EH (cell line): Measurements from ENCODE around the gene TINCR.
"Not testable (repeated sequence)": the region's sequence is repeated elsewhere in the genome, so short reads cannot be mapped to it uniquely, and the experiment has no call there.

Experiments
- DNase-seq: peaks from one replicate; pipeline ENCODE4 v3.0.0-alpha.2; 2015; ENCODE audit warnings: low read depth

TINCR gene

DNA sequence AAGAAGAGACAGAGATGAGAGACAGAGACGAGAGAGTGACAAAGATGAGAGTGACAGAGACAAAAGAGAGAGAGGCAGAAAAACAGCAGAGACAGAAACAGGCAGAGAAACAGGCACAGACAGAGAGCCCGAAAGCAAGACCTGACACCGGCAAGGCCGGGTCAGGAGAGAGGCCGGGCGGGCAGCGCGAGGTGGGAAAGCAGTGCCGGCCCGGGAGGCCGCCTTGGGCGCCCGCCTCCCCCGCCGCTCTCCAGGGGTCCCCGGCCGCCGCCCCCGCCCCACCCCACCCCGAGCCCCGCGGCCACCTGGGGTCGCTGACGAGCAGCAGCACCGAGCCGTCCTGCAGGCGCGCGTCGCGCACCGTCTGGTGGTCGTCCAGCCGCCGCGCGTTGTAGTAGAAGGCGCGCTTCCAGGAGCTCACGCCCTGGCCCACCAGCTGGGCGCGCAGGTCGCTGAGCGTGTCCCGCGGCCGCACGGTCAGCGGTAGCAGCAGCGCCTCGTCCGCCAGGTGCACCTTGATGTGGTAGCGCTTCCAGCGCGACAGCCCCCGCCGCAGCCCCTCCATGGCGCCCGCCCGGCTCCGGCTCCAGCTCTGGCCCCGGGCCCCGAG, at the start of gene TINCR:
TSS of gene TINCR (minus strand) at position 594 of the 610 bp plus-strand sequence.
- no peak for DNase-seq

DNA sequence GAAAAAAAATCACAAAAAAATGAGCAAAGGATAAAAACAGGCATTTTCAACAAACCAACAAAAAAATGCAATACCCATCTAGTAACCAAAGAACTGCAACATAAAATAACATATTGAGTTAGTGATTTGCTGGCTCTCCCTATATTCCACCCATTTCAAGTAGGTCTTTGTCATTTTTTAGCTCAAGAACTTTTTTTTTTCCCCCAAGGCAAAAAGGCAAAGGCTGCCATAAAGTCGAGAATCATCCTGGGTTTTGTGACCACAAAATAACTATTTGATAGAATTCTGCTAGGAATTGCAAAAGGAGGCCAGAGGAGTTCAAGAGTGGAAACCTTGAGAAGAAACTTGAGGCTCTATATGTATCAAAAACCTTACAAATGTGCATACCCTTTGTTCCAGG, 49.3 kb upstream of the TINCR start:
- DNase-seq: no peak

DNA sequence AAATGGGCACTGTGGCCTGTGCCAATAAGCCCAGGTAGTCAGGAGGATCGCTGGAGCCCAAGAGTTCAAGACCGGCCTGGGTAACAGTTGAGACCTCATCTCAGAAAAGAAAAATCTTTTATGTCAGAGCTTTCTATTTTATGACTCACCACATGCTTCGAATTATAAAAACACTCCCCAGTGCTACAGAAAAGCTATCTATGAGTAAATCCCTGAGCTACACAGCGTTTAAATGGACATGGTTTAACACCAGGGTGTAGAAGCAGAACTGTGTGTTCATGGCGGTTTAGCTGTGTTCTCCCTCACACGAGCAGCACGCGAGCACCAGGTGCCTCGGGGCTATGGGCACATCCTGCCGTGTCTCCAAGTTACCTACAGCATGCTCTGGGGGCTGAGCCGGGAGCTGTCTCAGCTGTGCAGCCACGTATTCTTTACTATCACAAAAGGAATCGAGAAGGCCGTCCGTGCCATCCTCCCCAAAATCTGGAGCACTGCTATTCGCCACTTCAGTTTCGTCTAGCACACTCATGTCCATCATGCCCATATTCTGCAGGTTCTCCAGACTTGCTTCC, 48.1 kb upstream of the TINCR start:
- DNase-seq: peak; percentile 62

DNA sequence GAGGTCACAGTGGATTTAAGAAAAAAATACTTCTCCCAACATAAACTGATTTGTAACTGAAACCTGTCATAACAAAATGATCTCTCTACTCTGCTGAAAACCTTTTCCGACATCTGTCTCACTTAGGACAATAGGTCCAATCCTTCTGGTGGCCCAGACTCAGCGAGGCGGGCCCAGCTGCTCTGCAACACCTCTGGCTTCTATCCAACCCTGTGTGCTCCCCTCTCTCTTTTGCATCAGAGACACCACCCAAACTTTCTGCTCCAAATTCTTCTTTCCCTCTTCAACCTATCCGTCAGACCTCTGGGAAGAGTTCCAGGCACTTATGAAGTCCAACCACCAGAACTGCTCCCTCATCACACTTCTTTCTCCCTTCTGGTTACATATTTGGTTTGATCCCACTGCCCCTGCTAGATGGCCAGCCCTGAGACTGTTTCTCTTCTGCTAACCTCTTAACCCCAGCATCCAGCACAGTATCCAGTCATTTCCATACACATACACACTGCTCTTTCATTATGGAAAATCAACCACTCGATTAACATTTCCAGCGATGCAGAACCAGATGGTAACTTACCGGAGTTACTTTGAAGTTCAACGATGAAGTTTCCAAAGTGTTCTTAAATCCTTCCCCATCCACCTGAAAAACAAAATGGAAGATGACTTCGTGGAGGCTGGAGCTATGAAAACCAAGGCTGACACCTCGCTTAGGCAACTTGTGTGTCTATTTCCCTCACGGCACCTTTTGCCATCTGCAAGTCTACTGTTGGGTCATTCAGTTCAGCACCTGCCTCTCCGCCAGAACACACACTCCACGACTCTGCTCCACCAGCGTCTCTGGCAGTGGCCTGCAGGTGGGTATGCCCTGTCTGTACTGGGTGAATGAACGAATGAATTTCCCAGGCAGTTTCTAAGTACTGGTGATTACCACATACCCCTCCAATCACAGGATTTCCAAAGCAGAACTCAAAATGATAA, 45.4 kb upstream of the TINCR start:
- no peak for DNase-seq

DNA sequence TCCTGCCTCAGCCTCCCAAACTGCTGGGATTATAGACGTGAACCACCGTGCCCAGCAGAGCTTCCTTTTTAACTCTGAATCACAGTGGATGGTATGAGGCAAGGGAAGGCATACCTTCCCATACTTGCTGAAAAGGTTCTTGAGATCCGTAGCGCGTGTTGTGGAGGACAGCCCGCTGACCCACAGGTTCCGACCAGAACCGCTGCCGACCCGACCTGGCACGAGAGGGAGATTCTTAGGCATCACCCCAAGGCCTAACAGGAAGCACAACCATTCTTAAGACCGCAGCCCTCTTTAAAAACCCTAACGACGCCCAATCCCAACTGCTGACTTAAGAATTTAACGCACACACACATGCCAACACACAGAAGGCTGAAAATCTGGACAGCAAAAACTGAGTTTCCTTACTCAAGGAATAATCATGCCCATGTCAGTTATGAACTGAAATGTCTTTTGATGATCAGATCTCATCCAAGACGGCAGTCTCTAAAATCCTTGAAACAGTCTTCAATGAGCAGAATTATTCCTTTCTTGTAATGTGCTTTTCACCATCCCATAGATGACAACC, 42.2 kb upstream of the TINCR start:
- no peak for DNase-seq

DNA sequence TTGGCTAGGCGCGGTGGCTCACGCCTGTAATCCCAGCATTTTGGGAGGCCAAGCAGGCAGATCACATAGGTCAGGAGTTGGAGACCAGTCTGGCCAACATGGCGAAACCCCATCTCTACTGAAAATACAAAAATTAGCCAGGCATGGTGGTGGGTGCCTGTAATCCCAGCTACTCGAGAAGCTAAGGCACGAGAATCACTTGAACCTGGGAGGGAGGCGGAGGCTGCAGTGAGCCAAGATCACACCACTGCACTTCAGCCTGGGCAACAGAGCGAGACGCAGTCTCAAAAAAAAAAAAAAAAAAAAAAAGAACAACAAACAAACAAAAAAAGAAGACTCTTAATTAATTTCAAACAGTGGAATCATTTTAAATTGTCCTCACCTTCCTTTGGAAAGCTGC, 41.0 kb upstream of the TINCR start:
- not testable (repeated sequence) for DNase-seq

DNA sequence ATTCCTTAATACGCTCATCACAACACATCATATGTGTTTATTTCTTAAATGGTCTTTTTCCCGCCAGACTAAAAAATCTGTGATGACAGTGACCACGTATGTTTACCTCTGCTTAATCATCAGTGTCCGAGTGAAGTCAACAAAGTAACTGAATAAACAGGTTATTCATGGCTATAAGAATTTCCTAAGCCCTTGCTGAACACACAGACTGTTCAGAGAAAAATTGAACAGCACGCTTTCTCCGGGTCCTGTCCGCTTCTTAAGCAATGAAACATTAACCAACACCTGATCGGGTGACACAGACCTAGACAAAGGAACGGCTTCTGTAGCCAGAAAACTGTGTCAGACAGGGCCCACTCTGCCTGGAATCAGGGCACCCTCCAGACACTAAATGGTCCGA, 40.5 kb upstream of the TINCR start:
- DNase-seq: no peak

DNA sequence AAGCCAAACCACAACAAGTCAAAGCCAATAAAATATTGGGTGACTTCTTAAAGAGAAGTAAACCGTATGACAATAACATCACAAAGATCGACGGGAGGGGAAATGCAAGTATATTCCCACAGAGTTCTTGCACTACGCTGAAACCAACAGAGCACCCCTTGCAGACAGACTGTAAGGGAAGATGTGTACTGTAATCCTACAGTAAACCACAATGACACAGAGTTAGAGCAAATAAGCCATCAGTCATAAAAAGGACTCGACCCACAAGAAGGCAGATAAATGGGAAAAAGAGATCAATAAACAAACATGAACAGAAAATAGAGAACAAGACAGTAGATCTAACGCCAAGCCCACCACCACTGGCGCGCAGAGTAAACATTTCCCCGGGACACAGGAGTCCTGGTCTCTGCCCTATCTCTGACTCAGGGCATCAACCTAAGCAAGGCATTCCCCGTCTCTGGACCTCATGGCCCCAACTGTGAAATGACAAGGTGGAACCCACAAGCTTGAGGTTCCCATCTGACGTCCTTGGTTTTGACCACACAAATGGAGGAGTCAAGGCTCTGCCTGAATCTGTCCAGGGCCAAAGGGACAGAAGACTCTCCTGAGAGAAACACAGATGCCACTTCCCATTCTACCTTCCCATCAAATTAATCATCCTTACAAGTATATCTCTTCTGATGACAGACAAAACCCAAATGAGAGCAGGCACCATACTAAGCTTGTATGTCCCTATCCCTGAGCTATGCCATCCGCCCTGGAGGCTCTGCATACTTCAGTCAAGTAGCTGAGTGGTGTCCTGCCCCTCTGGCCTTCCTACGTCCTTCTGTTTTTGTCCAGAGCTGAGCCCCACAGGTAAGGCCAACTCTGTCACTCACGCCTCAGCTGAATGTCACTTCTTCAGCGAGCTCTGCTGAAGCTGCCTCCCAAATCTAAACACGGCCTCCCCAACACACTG, 39.8 kb upstream of the TINCR start:
- no peak for DNase-seq

DNA sequence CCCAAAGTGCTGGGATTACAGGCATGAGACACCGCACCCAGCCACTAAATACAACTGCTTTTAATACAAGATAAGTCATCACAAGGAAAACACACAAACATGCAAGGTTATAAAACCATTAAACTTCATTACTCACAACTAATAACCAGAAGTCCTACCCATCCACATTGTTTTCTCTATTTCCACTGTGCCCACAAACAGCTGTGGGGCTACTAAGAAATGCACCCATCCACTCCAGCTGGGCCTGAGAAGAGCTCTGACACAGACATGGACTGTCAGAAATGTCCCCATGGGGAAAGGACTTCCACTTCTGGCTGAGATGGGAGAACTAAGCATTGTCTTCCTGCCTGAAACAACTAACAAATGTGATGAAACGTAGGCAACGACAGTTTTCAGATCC, 37.6 kb upstream of the TINCR start:
- peak; percentile 12 for DNase-seq

DNA sequence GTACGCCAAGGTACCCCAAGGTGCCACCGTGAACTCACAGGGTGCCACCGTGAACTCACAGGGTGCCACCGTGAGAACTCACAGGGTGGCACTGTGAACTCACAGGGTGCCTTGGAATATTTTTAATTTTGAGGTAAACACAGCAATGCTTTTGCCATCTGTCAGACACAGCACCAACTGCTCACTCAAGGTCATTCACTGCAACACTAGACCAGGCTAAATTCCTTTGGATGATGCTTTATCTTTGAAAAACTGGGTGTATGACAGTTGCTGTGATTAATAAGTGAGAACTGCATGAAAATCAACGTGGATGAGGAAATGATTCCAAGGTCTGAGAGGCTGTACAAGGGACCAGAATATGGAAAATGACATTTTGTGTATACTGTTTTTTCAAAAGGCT, 35.9 kb upstream of the TINCR start:
- DNase-seq: no peak

DNA sequence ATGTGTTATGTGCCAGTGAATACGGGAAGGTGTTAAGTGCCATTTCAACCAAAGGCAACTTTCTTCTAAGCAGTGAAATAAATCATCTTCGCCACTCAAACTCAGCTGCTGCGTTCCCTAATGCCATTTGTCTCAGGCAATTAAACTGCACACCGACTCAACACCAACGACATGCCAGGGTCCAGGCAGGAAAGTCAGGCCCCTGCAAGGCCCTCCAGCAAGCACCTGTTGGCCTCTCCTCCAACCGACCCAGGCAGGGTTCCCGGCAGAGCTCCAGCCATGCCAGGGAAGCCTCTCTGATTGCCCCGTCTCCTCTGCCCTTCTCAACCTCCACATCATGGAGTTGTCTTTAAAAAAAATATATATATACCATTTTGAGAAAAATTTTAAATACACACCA, 33.0 kb upstream of the TINCR start:
- no peak for DNase-seq

DNA sequence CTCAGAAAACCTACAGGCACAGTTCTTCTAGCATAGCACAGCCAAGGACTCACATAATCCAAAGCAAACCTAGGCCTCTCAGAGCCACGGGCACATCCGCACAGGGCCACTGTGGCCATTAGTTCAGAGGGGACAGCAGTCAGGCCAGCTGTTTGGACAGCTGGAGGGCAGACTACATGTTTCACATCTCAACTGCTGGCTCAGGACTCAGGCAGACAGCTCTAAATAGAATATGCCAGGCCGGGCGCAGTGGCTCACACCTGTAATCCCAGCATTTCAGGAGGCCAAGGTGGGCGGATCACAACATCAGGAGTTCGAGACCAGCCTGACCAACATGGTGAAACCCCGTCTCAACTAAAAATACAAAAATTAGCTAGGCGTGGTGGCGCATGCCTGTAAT, 28.0 kb upstream of the TINCR start:
- DNase-seq: no peak

DNA sequence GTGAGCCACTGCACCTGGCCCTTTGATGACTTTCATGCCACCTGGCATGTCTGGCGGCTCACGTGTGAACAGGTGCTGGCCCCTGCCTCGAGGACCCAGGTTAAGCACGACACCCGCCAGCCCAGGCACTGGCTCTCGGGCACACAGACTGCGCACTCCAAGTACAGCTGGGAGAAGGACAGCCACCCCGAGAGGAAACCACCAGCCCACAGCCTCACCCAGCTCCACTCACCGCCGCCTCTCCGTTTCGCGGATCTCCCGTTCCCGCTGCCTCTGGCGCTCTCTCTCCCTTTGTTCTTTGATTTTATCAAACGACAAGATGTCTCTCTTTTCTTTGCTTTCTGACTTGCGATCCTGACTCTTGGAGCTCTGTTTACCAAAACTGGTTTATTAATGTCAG, 27.4 kb upstream of the TINCR start:
- DNase-seq: no peak

DNA sequence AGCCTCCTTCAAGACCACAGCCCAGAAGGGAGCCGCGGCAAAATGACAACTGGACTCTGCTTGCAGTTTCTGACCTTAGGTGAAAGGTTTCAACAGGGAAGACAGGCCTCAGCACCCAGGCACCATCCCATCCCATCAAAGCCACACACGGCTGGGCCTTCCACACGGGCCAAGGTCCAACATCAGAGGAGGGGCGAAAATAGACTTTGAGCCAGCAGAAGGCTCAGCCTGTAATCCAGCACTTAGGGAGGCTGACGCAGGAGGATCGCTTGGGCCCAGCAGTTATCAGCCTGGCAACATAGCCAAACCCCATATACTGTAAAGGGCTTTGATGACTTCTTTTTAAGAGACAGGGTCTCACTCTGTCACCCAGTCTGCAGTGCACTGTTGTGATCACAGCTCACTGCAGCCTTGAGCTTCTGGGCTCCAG, 26.8 kb upstream of the TINCR start:
- no peak for DNase-seq

DNA sequence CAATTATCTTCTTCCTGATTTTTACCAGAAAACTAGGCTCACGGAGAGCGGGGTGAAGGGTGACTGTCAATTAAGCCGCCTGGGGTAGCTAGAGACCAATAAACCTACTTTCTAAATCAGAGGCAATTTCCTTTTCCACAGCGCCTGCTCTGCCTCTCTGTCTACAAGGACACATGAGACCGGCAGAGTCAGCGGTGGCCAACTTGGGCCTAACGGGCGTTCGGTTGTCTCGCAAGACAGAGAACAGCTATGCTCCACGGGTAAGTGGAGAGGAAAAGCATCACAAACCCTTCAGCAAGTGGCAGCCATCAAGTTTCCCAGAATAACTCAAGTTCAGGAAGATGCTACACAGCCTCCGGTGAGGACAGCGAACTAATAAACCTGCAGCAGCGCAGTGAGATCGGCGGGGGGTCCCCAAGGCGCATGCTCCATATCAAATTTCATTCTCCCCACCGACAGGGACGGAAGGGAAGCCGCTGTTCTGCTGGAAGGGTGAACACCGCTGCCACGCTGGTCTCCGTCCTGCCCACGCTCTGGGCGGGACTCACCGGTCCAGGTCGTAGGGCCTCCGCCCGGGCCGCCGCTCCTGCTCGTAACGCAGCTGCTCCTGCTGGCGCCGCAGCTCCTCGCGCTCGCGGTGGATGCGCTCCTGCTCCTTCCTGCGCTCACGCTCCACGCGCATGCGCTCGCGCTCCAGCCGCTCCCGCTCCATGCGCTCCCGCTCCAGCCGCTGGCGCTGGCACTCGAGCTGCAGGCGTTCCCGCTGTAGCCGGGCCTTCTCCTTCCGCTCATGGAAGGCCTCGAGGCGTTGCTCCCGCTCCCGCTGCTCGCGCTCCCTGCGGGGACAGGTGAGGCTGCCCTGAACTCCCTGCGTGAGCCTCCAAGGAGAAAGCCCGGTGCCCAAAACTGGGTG, 25.8 kb upstream of the TINCR start:
- no peak for DNase-seq

DNA sequence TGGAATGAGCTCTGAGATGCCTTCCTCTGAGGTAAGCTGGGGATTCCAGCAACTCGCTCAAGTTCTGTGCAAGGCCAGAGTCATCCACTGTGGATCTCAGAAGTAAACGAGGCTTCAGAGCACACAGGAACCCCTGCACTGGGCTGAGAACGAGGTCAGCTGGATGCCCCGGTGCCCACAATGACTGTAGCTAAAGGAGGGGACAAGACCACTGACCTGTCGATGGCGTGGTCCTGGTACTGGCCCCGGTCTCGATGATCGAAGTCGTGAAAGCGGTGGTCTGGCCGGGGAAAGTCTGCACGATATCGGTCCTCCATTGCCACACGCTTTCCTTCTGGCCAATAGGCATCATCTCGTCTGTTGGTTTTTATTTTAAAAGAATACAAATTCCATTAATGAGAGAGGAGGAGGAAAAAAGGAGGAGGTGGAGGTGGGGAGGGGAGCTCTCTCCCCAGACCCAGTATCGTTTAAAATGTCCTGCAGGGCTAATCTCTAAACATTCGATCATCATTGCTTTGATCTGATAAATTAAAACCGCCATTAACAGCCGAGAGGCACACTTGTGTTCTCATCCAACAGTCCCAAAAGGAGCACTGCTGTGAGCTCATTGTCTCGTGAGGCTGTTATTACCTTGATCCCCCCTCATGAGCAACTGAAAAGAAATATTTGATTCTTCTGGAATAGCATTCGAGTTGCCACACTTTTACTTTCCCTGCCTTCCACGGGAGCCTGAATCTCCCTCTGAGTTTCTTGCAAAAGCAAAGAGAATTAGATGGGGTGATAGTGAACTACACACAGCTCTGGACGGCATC, 25.0 kb upstream of the TINCR start:
- DNase-seq: no peak

DNA sequence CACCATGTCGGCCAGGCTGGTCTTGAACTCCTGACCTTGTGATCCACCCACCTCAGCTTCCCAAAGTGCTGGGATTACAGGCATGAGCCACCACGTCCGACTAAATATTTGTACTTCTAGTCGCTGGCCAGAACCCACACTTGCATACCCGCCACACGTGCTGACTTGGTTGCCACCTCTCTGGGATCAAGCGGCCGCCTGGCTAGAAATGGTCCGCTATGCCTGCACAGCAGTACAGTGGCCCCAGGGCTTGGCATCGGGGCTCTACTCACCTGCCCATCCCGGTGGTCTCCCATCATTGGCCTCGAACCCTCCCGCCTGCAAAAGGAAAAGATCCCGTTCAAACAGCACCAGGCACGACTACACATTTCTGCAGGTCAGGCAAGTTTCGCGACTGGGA, 23.7 kb upstream of the TINCR start:
- DNase-seq: no peak

DNA sequence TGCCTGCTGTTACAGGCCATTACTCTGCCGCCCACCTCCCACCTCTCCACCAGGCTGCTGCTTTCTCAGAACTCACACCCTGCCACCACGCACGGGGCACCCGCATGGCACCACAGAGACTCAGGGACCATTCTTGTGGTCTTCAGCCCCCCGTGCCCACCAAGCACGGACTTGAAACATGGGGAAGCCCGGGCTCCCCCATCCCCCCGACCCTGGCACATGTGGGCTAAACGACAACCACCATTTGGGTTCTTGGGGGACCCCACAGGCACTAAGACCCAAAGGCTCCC, 23.1 kb upstream of the TINCR start:
- DNase-seq: no peak

DNA sequence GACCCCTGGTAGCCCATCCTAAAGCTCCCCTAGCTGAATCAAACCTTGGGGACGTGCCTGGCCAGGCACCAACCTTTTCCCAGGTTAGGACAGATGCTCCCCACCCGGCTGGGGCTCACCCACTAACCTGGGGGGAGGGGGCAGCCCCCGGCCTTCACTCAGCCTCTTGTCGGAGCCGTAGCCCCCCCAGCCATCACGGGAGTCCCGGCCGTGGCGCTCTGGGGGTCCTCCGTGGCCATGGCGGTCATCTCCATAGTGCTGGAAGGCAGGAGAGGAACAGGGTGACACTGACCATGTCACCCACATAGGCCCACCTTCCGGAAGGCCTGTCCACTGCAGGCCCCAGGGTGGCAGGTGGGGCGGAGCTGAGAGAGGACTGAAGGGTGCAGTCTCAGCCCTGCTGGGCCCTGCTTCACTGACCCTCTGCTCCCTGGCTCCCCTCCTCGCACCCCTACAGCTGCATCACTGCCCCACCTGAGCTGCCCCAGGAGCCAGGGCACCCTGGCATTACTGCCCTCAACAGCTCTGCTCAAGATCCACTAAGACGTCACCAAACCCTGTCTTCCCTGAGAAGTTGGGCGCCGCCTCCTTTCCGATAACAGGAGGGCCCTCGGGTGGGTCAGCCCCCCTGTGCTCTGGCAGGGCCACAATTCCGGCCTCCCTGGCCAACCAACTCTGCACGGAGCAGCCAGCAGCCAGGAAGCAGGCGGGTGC, 22.6 kb upstream of the TINCR start:
- no peak for DNase-seq
